HEK293T (cell line): ENCODE data around the gene ACTA1.

Experiments
- LEF1 ChIP-seq: fragments of 450-650 bp; IDR thresholded peaks from 2 replicates; pipeline ENCODE4 v1.6.1; 2017; ENCODE audit warnings: mild to moderate bottlenecking, borderline replicate concordance
- SUZ12 ChIP-seq: fragments of 450-650 bp; IDR thresholded peaks from 2 replicates; pipeline ENCODE4 v1.6.1; 2016; ENCODE audit warnings: mild to moderate bottlenecking
- ZNF384 ChIP-seq: fragments of 450-650 bp; IDR thresholded peaks from 2 replicates; pipeline ENCODE4 v1.6.1; 2016

GRCh38 chr1:229408458-229409037, 25.3 kb downstream of the ACTA1 start:
- TF ChIP-seq SUZ12 = no peak
- TF ChIP-seq LEF1 = no peak
- TF ChIP-seq ZNF384 = no peak
